ENCODE measurements around the gene RHOB.

DNA sequence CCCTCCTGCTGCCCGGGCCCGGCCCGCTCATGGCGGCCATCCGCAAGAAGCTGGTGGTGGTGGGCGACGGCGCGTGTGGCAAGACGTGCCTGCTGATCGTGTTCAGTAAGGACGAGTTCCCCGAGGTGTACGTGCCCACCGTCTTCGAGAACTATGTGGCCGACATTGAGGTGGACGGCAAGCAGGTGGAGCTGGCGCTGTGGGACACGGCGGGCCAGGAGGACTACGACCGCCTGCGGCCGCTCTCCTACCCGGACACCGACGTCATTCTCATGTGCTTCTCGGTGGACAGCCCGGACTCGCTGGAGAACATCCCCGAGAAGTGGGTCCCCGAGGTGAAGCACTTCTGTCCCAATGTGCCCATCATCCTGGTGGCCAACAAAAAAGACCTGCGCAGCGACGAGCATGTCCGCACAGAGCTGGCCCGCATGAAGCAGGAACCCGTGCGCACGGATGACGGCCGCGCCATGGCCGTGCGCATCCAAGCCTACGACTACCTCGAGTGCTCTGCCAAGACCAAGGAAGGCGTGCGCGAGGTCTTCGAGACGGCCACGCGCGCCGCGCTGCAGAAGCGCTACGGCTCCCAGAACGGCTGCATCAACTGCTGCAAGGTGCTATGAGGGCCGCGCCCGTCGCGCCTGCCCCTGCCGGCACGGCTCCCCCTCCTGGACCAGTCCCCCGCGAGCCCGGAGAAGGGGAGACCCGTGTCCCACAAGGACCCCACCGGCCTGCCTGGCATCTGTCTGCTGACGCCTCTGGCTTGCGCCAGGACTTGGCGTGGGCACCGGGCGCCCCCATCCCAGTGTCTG, 767 bp downstream of the RHOB start:
- TF ChIP-seq CTCF (IDR thresholded peaks at IDR 0.05) = peak in 1 of 4 experiments; percentile 3
- no peak for TF ChIP-seq POLR2A (IDR thresholded peaks at IDR 0.05)

Measured in uterus (tissue), 2 donors.